CD4-positive, alpha-beta T cell treated with Interleukin-15 for 4 hours (primary cell): ENCODE measurements around the gene FCRLA.
A peak's percentile ranks its signal among the peaks of the same experiment; 100 is the strongest.

Source experiments
- DNase-seq: peaks from one replicate; pipeline ENCODE4 v3.0.0-alpha.2; 2020; ENCODE audit warnings: low spot score

The FCRLA gene

DNA sequence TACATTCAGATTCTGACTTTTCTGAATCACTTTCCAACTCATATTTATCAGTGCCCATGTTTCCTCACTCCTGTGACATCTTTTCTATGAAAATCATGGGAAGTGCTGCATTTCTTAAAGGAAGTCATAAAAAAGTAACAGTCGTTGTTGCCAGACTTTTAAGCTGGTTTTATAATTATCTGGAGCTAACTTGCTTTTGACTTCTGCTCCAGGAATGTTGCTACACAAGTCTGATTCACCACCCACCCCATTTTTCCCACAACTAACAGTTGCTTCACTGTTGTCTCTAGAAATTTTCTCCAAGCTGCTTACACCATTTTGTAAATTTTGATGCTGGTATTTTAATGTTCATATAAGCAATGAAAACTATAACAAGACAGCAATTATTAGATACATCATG is 26.5 kb downstream of the FCRLA start:
- no peak for DNase-seq

DNA sequence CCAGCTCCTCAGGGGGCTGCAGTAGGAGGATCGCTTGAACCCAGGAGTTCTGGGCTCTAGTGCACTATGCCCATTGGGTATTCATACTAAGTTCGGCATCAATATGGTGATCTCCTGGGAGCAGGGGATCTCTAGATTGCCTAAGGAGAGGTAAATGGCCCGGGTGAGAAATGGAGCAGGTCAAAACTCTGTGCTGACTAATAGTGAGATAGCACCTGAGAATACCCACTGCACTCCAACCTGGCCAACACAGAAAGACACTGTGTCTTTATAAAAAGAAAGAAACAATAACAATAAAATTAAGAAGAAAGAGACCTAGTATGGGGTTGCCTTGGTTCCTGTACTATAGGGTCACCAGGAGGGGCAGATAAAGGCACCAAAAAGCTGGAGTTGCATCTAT is 28.8 kb downstream of the FCRLA start:
- DNase-seq: no peak

DNA sequence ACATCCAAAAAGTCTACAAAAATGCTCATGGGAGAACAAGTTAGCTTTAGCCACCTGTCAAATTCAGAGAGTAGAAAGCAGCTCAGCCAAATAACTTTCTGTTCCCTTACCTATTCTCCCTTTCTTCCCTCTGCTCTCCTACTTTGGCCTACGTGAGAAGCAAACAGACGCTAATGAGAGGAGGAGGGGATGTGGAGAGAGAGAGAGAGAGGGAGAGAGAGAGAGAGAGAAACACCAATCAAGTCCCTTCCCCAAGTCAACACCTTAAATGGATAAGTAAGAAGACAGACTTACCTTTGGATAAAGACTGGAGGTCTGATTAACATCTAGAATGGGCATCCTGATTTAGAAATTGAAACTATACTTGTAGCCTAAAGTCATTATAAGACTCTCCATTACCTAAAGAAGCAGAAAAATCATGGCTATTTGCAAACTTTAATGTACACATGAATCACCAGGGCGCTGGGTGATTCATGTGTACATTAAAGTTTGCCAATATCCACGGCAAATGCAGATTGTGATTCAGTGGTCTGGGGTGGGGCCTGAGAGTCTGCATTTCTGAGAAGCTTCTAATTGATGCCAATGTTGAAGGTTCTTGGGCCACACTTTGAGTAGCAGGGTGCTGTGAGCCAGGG is 29.4 kb downstream of the FCRLA start:
- peak; percentile 26 for DNase-seq

DNA sequence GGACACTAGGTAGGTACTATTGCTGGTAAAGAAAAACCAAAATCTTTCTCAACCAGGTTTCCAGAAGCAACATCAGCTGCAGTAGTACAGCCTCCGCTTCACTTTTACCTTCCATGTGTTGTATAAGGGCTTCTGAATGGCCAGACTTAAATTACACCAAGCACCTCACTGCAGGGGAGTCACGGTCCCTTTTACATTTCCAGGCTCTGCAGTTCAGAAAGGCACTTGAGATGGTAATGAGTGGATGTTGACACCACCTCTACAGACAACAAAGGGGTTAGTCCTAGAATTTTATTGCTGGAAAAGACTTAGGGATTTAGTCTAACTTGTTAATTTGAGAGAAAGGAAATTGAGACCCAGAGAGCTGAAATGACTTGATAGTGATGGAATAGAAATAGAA is 30.6 kb downstream of the FCRLA start:
- no peak for DNase-seq

DNA sequence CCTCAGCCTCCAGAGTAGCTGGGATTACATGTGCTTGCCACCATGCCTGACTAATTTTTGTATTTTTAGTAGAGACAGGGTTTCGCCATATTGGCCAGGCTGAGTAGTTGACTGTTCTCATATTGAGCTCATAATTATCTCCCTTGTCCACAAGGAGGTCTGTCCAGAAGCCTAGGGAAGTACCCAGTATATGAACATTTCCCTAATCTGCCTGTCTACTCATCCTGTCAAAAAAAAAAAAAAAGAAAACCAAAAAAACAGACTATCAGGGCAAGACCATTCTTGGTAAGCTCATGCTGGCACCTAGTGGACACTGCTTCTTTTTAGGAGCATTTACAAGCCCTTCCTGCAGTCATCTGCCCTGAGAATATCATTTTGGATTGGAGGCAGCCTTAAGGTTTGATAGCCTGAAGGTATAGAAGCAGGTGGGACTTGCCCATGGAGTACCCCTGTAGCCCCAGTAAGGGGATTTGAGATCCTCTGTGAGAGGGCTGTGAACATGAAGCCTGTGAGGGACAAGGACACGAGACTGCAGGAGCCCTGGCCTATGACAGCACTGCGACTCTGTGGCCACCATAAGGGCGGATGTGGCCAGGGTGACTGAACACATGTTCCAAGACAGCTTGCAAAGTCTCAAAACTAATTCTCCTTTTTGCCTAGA is 31.7 kb downstream of the FCRLA start:
- DNase-seq: peak; percentile 66

DNA sequence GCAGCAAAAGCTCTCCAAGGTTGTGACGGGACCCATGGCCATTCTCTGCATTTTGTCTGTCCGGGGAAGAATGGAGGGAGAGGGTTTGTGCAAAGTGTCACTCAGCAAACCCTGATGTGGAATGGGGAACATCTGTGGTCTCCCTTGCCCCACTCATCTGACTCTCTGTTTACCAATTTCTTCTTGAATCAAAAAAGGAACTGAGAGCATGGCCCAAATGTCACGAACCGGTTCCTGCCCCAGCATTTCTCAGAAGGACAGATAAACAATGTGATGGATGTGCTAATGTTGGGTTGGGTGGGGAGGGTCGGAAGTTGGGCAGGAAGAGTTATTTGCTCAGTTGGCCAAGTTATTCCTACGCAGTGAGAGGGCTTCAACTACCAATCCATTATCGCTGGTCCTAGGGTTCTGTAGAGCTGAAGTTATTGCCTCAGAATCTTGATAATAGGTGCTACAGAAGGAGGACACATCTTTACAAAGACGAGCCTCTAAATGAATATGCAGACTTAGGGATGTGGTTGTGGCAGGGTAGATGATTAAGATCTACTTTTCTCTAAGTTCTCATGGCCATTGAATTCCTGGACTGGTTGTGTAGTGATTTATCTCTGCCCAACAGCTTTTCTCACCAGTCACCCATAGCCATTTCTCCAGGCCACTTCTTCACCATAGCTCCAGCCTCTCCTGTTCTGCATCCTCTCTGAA is 33.0 kb downstream of the FCRLA start:
- DNase-seq: no peak

DNA sequence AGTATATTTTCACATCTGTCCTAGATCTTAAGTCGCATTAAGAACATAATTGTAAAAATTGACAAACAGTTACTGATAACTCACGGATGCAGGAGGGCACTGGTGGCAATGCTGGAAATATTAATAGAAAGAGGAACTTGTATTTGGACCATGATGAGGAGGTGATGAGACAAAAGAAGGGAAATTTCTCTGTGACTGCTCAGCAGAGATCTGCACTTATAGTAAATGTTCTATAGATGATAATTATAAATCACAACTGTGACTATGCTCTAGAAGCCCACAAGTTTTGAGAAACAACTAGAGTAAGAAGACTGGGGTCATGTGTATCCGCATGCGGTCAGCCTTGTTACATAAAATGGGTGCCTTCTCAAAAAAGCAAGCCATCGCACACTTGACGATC is 33.9 kb downstream of the FCRLA start:
- DNase-seq: no peak

DNA sequence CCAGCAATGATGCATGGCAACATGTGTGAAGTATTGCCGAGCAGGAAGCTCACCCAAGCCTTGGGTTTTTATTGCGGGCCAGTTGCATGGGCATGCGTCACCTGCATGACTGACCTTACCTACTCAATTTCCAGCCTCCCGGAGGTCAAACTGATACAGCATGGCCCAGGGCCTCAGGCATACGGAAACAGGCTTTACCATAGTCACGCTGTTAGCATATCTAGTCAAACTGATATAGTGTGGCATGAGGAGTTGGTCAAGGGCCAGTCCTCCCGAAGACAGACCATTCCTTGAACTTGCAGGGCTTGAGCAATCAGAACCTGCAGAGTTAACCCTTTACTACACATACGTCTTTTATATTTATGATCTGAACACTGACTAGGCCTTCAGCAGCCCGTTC is 36.2 kb downstream of the FCRLA start:
- DNase-seq: no peak

DNA sequence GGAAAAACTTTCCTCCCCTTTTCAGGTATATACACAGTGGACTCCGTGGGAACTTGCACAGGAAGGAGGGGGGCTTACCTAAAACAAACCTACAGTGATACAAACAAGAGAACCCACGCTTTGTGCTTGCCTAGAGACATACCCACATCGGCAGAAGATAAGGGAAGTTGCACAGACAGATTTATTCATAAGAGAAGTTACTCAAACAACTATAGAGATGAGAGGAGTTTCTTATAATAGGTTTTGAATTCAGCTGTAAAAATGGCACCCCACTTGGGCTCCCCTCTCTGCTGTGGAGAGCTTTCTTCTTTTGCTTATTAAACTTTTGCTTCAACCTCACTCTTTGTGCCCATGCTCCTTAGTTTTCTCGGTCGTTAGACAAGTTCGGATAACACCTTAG is 40.8 kb downstream of the FCRLA start:
- no peak for DNase-seq

DNA sequence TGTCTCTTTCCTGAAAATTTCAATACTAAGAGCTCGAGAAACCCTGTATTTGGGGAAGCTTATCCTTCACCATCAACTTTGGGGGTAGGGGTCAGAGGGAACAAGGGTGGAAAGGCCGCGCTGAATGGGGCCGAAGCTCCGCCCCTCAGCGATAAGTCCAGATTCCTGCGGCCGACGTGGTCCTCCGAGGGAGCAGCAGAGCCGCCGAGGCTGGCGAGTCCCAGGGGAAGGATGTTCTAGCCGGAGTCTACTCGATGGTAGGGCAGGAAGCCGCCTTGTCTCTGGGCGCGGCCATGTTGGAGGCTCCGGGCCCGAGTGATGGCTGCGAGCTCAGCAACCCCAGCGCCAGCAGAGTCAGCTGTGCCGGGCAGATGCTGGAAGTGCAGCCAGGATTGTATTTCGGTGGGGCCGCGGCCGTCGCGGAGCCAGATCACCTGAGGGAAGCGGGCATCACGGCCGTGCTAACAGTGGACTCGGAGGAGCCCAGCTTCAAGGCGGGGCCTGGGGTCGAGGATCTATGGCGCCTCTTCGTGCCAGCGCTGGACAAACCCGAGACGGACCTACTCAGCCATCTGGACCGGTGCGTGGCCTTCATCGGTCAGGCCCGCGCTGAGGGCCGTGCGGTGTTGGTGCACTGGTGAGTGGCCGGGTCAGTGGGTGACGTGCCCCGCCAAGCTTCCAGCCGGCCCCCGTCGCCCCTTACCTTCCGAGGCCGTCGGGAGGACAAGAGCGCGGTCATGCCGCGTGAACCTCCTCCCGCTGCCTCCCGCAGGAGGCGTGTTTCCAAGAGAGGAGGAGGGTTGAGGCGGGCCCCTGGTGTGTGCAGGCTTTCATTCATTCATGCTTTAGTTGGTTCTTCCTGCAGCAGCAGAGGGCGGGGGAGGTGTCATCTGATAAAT is 42.7 kb downstream of the FCRLA start, which contains the start of gene DUSP12:
Gene DUSP12 (plus strand): TSS at position 278 of the 899 bp plus-strand sequence. CDS start 16 bp downstream, at position 294.
- DNase-seq: peak; percentile 91

DNA sequence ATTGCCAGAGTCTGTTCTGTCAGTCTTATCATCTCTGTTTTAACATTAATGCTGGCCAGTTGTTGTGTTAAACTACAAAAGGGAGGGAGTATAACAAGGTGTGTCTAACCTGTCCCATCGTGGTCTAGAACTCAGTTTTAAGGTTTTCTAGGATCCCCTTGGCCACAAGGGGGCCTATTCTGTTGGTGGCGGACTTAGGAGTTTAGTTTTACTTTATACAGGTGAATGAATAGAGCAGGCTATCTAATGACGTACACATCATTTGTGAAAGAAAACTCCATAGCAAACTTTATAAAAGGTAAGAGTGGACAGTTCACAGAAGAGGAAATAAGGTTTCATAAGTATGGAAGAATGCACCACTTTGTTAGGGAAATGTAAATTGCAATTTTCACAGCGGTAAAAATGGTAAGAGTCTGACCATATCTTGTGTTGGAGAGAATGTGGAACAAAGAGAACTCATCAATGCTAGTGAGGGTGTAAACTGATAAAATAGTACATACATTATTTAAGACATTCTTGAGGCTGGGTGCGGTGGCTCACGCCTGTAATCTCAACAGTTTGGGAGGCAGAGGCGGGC is 56.6 kb downstream of the FCRLA start:
- peak; percentile 65 for DNase-seq
